ENCODE data around the gene SPI1. TPM values are rescaled to one million over a fixed set of nuclear protein-coding genes. Genes with fewer than 3 reads are reported as not detected.
"Not testable (repeated sequence)": the region's sequence is repeated elsewhere in the genome, so short reads cannot be mapped to it uniquely, and the experiment has no call there.

SPI1 gene
- total RNA-seq, 1 donor from 2014 or later = not detected

GRCh38 chr11:47336595-47336994 is 41.8 kb downstream of the SPI1 start:
- Mint-ChIP-seq H3K4me3 (no peak overlapping the region), H3K4me1 (peaks cover 12% of the 10 kb centered on the region), H3K27ac (no peak overlapping the region), H3K36me3 (no peaks in the 10 kb centered on the region), H3K27me3 (ENCODE audit: insufficient read depth, low read depth) (peaks cover 6% of the 10 kb centered on the region), H3K9me3 (no peaks in the 10 kb centered on the region)
- Histone ChIP-seq H3K36me3 (no peaks in the 10 kb centered on the region), H2AFZ (replicated peaks) (no peak overlapping the region), H4K20me1 (ENCODE audit: low read depth) (no peaks in the 10 kb centered on the region), H3K27ac (no peak overlapping the region), H3K4me2 (no peak overlapping the region), H3K79me2 (ENCODE audit: low read depth) (no peaks in the 10 kb centered on the region), H3F3A (ENCODE audit: low read depth) (no peaks in the 10 kb centered on the region), H3K9ac (no peak overlapping the region), H3K4me3 (no peak overlapping the region), H3K27me3 (no peaks in the 10 kb centered on the region), H3K9me3 (ENCODE audit: low read depth) (no peaks in the 10 kb centered on the region), H3K4me1 (no peaks in the 10 kb centered on the region)
- DNase-seq (ENCODE audit: low spot score) = peak; percentile 0
- TF ChIP-seq EZH2 (IDR thresholded peaks at IDR 0.05) (no peak), CTCF (IDR thresholded peaks at IDR 0.05) (no peak), EZH2phosphoT487 (IDR thresholded peaks at IDR 0.05) (no peak)

GRCh38 chr11:47335733-47336132 is 42.6 kb downstream of the SPI1 start:
- no peaks in the 10 kb centered on the region for H3F3A ChIP-seq (ENCODE audit: low read depth)
- no peaks in the 10 kb centered on the region for H3K9me3 Mint-ChIP-seq
- no peak overlapping the region for H3K27ac Mint-ChIP-seq
- no peak overlapping the region for H3K27ac ChIP-seq
- no peak overlapping the region for H3K9ac ChIP-seq
- no peak overlapping the region for H3K4me3 ChIP-seq
- H3K9me3 ChIP-seq (ENCODE audit: low read depth) = no peaks in the 10 kb centered on the region
- DNase-seq (ENCODE audit: low spot score) = peak; percentile 2
- TF ChIP-seq CTCF (IDR thresholded peaks at IDR 0.05) (no peak), EZH2 (IDR thresholded peaks at IDR 0.05) (no peak), EZH2phosphoT487 (IDR thresholded peaks at IDR 0.05) (no peak)
- no peaks in the 10 kb centered on the region for H3K27me3 ChIP-seq
- no peaks in the 10 kb centered on the region for H4K20me1 ChIP-seq (ENCODE audit: low read depth)
- H3K79me2 ChIP-seq (ENCODE audit: low read depth) = no peaks in the 10 kb centered on the region
- no peaks in the 10 kb centered on the region for H3K4me1 ChIP-seq
- H3K36me3 Mint-ChIP-seq = no peaks in the 10 kb centered on the region
- H2AFZ ChIP-seq (replicated peaks) = no peak overlapping the region
- H3K27me3 Mint-ChIP-seq (ENCODE audit: insufficient read depth, low read depth) = peaks cover 6% of the 10 kb centered on the region
- H3K4me3 Mint-ChIP-seq = no peak overlapping the region
- H3K4me2 ChIP-seq = no peak overlapping the region
- no peaks in the 10 kb centered on the region for H3K36me3 ChIP-seq
- H3K4me1 Mint-ChIP-seq = peaks cover 10% of the 10 kb centered on the region

- not testable (repeated sequence) for H3K4me3 Mint-ChIP-seq; H3K4me3 ChIP-seq; H3K9me3 Mint-ChIP-seq; H3K4me1 ChIP-seq; H4K20me1 ChIP-seq (ENCODE audit: low read depth); H3K27me3 Mint-ChIP-seq (ENCODE audit: insufficient read depth, low read depth); H3K36me3 ChIP-seq; H3K27me3 ChIP-seq; H3K4me1 Mint-ChIP-seq; H3K27ac Mint-ChIP-seq; H3K9me3 ChIP-seq (ENCODE audit: low read depth); H3K27ac ChIP-seq; H2AFZ ChIP-seq (replicated peaks); H3K4me2 ChIP-seq; H3K36me3 Mint-ChIP-seq; H3K79me2 ChIP-seq (ENCODE audit: low read depth); H3K9ac ChIP-seq; H3F3A ChIP-seq (ENCODE audit: low read depth)
- peak; percentile 1 for DNase-seq (ENCODE audit: low spot score)
These were observed 43.5 kb downstream of the SPI1 start for GRCh38 chr11:47334699-47335411.

GRCh38 chr11:47333886-47334443 is 44.4 kb downstream of the SPI1 start:
- no peaks in the 10 kb centered on the region for H3K9me3 Mint-ChIP-seq
- H3K27me3 Mint-ChIP-seq (ENCODE audit: insufficient read depth, low read depth) = peaks cover 6% of the 10 kb centered on the region
- H3K36me3 Mint-ChIP-seq = no peaks in the 10 kb centered on the region
- peaks cover 4% of the 10 kb centered on the region for H3K4me1 Mint-ChIP-seq
- Histone ChIP-seq H3K9ac (no peak overlapping the region), H3K4me2 (no peak overlapping the region), H3K79me2 (ENCODE audit: low read depth) (no peaks in the 10 kb centered on the region), H3K9me3 (ENCODE audit: low read depth) (no peaks in the 10 kb centered on the region), H3K4me3 (no peak overlapping the region), H4K20me1 (ENCODE audit: low read depth) (no peaks in the 10 kb centered on the region), H3K4me1 (no peaks in the 10 kb centered on the region), H3K27me3 (no peaks in the 10 kb centered on the region), H2AFZ (replicated peaks) (no peak overlapping the region), H3K27ac (no peak overlapping the region), H3K36me3 (no peaks in the 10 kb centered on the region), H3F3A (ENCODE audit: low read depth) (peaks cover 3% of the 10 kb centered on the region)
- no peak for TF ChIP-seq CTCF (IDR thresholded peaks at IDR 0.05)
- no peak for TF ChIP-seq EZH2phosphoT487 (IDR thresholded peaks at IDR 0.05)
- no peak for TF ChIP-seq EZH2 (IDR thresholded peaks at IDR 0.05)
- peak; percentile 1 for DNase-seq (ENCODE audit: low spot score)
- H3K27ac Mint-ChIP-seq = no peak overlapping the region
- H3K4me3 Mint-ChIP-seq = no peak overlapping the region

All from neural progenitor cell (in vitro differentiated cells).